ENCODE measurements around the gene FMO1.

GRCh38 chr1:171286032-171286705, 37.9 kb downstream of the FMO1 start:
- no peak for TF ChIP-seq TAF1 (IDR thresholded peaks at IDR 0.05; ENCODE audit: borderline replicate concordance, low read depth, low read length)
- no peak for TF ChIP-seq POLR2A (IDR thresholded peaks at IDR 0.05; ENCODE audit: low read depth, low read length)
